HG02885 (cell line): ENCODE results near the gene PGAP1.
"Not testable (repeated sequence)": the region's sequence is repeated elsewhere in the genome, so short reads cannot be mapped to it uniquely, and the experiment has no call there.

Experiments
- ATAC-seq: cut with Tn5 transposase; IDR thresholded peaks from one replicate; pipeline ENCODE4 v1.9.1; 2021; ENCODE audit warnings: mild to moderate bottlenecking; ENCODE audit not compliant: unreplicated experiment, poor library complexity

Gene PGAP1

DNA sequence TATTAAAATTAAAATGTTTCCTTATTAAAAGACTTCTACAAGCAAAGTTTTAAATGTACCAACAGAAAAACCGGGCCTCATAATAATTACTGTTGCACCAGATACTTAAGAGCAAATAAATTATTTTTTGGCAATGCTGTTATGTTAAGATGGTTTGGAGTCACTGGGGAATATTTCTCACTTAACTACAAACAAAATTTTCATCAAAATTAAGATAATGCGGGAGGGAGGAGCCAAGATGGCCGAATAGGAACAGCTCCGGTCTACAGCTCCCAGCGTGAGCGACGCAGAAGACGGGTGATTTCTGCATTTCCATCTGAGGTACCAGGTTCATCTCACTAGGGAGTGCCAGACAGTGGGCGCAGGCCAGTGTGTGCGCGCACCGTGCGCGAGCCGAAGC, 21.1 kb downstream of the PGAP1 start:
- ATAC-seq = not testable (repeated sequence)

DNA sequence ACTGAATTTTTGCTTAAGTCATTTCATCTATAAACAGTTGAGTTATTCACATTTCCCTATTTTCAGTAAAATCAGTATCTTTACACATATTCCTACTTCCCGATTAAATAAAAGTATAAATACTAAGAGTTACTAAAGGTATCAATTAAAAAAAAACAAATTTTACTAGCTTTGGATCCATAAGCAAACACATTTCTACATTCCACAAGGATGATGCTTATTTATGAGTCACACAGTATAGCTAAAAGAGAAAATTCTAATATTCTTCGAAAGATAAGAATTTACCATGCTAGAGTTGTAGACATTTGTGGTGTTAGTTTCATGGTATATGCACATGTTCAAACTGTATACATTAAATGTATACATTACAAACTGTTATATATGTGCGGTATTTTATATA, 23.7 kb downstream of the PGAP1 start:
- no peak for ATAC-seq

DNA sequence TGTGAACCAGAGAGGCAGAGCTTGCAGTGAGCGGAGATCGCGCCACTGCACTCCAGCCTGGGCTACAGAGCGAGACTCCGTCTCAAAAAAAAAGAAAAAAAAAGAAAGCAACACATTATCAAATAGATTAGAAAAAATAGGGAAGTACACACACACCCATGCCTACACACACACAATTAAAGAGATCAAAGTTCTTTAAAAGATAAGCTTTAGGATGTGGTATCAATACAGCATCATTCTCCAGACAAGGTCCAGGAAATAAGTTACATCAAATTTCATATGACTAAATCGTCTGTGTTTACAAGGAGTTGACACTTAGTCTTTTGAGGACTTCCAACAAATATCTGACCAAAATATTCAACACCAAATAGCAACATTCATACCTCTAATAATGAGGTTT, 25.7 kb downstream of the PGAP1 start:
- ATAC-seq = no peak

DNA sequence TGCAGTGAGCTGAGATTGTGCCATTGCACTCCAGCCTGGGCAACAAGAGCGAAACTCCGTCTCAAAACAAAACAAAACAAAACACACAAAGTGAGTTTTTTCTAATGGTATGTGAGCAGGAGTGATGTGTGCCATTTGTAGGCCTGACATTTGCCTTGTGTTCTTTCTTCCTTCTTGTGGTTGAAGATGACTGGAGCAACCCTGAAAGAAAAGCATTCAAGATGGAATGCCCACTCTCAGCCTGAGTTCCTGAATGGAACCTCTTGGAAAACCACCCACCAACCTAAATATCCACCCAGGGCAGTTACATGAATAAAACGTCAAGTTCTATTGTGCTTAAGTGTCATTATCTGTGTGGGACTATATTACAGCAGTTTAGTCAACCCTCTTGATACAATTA, 26.5 kb downstream of the PGAP1 start:
- no peak for ATAC-seq

DNA sequence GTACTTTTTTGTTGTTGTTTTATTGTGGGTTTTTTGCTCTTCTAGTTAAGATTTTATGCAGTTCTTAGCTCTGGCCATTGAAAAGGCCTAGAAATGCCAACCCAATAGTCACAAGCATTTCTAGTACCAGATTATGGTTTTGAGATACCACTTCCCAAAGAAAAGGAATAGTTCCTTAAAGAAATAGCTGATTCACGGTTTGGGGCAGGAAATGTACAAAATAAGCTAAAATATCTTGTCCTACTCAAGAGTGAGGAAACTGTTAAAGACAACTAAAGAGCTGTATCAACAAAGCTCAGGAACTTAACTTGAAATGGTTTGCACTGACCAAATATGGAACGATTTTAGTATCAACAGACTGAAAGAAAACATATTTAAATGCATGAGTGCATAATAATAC, 35.4 kb downstream of the PGAP1 start:
- ATAC-seq = no peak

DNA sequence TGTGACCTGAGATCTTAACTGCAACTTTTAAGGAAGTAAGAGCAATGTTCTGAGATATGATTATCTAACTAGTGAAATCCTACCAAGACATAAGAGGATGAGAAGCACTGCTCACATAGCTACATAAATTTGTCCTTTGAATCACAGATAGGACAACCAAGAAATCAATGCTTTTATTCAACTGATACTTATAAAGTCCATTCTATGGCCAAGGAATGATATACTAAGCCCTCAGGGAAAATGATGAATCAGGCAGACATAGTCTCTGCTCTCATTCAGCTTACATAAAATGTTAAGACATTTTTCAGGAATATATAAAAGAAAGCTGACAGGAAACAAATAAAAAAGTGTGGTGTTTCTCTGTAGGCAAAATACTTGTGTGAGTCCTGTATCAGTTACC, 39.1 kb downstream of the PGAP1 start:
- no peak for ATAC-seq

DNA sequence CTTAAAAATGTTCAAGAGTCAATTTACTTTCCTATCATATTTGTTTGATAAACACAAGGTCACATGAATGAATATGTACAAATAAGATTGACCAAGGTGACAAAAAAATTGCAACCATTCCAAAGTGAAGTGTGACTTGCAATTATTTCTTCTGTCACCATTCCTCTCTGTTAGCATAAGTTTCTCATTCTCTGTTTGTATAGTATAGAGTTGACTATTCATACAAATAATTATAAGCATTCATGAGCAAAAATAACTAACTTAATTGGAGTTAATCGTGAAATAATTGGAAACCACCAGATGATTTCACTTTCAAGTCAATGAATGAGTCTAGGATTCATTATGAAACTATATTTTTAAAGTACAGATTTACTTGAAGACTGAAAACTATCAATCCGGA, 42.1 kb downstream of the PGAP1 start:
- no peak for ATAC-seq

DNA sequence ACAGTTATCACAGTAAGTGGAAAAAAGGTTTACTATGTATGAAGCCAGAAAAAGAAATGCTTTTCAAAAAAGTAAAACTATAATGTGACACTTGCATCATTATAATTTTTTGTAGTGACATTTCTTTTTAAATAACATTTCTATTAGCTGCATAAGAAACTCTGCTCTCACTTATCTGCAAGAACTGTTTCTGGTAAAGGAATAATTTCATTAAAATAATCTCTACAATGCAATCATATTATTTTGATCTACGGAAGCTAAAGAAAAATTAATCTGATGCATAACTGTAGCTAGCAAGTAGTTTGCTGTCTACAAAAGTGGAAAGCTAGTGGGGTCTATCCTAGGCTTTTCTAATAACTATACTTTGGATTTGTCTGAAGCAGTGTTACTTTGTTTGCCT, 50.1 kb downstream of the PGAP1 start:
- ATAC-seq = no peak

DNA sequence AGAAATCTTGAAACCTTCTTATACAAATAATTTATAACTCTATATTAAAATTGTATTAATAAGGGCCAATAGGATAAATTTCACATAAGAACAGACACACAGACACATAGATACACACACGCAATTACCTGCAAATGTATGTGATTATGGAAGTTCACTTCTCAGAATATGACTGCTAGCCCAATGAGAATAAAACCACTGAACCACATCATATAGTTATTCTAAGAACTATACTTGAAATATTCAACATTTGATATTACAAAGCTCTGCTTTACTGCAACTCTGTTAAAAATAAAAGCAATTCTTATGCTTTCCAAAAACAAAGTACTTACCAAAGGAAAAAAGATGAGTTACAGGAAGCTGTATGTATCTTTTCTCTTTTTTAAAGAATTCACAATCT, 51.1 kb downstream of the PGAP1 start:
- no peak for ATAC-seq

DNA sequence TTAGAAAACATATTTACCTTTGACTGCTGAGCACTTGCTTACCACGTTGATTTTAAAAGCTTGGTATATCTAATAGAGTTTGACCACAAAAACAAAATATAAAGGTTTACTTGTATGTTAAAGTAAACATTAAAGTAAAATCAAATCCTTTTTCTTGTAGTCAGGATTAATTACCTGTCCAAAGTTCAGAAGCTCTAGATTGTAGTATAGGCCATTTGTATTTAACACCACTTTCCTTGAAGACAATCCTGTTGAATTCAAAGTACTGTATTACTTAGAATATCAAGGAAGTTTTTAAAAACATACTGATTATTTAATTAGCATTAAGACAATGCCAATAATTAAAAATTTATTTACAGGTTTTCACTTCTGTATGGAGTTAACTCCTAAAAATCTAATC, 53.0 kb downstream of the PGAP1 start:
- ATAC-seq = no peak

DNA sequence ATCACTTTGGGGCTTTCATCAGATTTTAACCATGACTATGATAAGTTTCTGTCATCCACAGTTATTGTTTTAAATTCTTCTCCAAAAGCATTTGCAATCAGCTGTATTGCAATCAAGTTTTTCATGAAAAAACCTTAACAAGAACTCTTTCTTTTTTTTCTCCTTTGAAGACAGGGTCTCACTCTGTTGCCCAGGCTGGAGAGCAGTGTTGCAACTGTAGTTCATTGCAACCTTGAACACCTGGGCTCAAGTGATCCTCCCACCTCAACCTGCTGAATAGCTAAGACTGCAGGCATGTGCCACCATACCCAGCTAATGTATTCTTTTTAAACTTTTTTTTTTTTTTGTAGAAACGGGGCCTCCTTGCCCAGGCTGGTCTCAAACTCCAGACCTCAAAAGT, 71.9 kb downstream of the PGAP1 start:
- no peak for ATAC-seq

DNA sequence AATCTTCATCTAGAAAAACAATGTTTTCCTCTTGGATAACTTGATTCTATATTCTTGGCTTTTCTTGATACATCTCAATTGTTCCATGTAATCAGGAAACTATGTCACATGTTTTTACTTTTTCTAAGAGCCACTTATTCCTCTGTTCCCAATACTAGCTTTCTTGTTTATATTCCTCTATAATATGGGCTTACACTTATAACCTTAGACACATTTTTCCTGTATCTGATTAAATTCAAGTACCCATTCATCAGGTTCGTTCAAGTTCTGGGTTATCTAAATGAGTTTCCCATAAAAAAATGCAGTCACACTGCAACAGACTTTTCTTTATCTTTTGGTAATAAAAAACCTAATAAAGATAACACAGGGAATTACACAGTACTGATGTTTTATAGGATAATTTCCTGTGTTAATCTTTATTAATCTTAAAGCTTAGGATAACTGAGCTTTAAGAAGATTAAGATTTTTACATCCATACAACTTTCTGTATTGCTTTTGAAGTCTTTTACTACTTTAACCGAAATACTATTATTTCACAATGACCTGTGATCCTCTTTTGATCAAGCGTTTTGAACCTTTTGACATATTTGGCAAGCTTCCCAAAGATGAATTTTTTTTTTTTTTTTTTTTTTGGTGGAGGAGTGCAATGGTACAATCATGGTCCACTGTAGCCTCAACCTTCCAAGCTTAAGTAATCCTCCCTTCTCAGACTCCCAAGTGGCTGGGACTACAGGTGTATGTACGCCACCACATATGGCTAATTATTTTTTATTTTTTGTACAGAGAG, 73.0 kb downstream of the PGAP1 start:
- no peak for ATAC-seq

DNA sequence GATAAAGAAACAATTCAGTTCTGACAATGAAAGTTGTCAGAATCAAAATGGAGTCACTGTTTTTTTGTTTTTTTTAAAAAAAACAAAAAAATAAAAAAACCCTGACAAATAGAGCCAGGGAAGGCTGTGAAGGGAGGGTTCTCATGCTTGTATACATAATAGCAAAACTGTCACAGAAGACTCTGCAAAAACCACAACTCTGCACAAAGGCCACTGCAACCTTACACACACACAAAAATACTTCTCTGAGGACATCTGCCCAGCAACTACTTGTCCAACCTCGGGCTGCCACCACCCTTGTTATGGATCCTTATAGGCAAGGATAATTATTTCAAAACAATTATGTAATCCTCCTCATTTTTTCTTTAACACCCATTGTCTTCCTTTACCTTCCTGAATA, 75.4 kb downstream of the PGAP1 start:
- no peak for ATAC-seq

DNA sequence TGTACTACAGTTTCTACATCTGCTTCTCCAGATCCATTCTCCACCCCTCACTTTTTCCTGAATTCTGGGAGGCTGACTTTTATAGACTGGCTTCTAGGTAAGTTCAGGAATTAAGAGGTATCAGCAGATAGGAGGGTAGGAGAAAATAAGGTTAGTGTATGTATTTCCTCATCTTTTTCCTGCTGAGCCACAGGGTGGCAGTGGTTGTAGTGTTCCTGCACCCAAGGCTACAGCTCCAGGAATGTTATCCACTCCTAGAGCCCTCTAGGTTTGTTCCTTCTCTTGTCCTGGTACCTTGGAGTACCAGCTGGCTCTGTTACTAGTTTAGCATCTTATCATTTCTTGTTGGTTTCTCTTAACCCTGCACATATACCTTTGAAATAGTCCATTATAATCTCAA, 76.6 kb downstream of the PGAP1 start:
- no peak for ATAC-seq

DNA sequence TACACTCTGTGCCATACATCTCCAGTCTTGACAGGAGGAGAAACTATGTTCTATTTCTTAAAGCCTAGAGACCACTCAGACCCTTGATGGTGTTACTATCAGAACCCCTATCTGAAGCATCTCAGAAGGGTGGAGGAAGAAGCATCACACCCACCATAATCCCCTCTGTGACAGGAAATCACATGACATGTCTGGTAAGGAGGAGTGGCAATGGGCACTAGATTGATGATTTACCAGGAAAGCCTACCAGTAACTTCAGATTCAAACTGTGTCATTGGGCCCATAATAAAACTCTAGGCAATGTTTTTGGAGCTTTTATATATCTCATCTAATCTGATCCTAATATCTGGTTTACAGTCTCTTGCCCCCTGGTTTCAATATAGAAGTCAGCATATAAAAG, 80.2 kb downstream of the PGAP1 start:
- ATAC-seq = no peak

DNA sequence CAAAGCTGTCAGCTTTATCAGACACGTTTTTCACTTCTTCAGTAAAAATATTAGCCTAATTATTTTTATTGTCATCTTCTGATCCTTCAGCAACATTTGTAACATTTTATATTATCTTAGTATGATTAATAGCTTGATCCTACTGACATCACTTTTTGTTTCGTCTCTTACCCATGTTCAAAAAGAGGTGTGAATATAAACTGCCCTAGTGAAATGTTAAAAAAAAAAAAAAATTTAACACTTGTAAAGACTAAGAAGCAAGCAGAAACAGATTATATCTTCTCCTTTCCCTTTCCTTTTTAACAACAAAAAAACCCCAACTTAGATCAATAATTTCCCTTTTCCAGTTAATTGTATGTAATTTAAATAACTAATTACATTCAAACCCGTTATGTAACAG, 81.1 kb downstream of the PGAP1 start:
- ATAC-seq = no peak

DNA sequence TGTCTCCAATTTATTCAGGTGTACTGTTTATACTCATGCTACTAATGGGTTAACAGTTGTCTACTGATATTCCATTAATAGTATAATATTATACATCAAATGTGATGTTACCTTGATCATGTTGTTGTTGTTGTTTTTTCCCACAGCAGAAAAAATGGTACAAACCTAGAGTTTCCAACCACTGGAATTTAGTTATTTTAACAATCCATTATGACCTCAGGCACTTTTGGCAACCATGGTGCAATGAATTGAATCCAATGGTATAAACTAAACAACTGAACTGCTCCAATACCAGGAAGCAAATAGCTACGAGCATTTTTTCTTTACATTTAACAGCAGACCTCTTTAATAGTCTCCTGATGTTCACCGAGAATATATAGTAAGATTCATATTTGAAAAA, 86.3 kb downstream of the PGAP1 start:
- no peak for ATAC-seq

DNA sequence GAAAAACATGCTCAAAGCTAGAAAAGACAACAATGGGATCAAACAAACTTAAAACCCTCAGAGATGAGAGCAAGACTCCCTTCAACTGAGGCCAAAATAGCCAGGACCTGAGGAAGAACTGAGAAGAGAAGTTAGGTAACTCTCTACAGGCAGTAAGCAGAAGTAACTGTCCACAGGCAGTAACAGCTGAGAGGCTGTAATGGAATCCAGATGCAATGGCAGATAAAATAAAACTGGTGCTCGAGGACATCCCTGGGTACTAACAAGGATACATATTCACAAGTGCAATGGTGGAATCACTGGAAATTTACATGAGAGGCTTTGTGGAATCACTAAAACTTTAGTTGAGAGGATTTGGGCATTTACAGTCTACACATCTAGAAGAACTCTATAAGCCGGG, 86.9 kb downstream of the PGAP1 start:
- ATAC-seq = no peak

DNA sequence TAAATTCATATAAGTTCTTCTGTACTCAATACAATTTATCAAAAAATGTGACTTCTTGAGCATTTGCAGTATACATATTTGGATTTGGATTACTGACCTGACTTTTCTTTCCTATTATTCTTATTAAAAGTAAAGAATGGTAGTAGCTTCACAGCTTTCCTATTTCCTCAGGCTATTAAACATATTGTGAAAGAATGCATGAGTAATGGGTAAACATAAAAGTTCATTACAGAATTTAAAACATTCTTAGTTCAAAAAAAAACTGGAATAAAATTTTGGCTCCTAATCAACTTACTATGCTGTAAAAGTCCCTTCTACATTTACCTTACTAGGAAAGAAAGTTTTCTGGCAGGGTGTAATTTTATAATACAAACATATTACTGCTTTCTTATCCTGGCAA, 90.1 kb downstream of the PGAP1 start:
- no peak for ATAC-seq

DNA sequence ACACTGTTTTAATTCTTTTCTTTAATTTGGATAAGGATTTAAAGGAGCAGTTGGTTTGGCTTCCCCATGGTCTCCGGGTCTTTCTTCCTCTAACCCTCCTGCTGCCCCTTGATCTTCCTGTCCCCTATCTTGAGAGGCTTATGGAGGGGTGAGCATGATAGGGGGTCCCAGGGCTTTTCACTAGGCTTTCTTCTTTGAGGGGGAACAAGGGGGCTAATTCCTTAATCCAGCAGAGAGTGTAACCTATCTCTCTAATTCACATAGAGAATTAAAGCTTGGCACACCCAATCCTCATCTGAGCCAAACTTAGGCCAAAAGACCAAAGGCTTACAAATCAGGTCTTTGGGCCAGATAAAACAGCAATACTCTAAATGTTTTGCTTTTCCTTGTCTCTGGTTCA, 95.8 kb downstream of the PGAP1 start:
- no peak for ATAC-seq

DNA sequence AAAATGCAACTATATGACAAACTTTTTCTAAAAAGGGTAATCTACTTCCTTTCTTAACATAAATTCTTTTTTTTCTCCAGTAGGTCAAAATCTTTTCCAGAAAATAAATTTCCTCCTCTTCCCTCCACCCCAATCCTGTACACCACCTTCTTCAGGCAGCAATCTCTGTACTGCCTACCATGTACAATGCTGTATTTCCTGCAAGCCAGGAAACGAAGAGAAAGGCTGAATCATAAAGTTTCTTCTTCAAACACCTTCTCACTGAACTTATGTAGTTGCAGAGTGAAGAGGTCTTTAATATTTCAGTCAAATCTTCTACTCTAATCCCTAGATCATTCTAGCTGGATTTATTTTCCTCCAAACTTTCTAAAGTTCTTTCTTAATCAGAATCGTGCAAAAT, 99.2 kb downstream of the PGAP1 start:
- ATAC-seq = no peak

DNA sequence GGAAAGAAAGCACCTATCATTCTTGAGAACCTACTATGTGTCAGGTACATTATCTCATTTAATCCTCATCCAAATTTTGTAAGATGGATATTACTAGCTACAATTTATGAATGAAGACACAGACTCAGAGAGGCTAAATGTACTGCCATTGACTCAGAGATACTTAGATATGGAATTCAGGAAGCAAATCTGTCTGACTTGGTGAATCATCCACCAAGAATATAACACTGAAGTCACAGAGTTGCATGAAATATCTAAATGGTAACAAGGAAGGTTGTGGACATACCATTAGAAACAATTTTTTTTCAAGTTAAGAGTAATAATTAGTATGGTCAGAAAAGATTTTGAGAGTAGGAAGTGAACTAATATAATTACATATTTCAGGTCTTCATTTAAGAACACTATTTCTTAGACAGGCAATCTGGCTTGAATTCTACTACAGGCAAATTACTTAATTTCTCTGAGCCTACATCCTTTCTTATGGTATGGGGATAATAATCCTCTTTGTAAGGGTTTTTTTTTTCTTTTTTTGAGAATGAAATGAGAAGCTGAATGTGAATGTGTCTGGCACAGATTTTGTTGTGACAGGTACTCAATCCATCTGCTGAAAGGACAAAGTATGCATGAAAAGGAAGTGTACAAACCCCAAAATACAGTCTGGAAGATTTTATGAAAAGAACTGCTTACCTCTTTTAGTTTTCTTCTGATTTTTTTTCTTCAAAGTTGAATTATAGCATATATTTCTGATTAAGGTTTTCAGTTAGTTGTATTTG, 102.6 kb downstream of the PGAP1 start:
- ATAC-seq = no peak
